GM18858 (cell line): ENCODE results near the gene NAV2.

Experiments
- ATAC-seq: cut with Tn5 transposase; IDR thresholded peaks from one replicate; pipeline ENCODE4 v1.9.1; 2021; ENCODE audit not compliant: unreplicated experiment

Gene NAV2

DNA sequence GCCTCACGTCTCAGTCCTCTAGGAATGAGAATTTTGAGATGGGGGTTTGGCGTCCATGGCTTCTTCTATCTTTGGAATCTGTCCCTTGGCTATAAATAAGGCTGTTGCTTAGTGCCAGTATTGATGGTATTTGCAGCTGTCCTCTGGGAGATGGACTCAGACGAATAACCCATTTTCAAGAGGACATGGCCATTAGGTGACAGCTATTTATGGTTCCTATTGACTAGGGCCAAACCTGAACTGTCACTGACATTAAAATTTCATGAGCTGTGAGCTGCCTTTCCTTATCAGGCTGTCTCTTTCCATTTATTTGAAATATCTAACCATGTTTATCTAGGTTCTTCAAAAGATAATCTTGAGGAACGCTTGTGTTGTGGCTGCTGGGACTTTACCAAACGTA is 92.7 kb downstream of the NAV2 start:
- no peak for ATAC-seq

DNA sequence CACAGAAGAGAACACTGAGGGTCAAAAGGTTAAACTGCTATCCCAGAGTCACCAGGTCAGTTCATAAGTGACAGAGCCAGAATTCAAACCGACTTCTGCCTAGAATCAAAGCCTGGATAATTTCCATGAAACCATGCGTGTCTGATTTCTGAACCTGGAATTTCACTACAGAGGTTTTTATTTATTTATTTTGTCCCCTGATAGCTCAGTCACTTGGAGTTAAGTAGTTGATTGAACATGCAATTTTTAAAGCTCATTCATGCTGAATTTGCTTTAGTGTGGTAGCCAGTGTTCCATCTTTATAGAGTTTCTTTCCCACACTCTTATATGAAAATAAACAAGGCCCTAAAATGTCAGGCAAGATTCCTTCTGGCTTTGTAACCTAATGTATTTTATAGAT is 93.2 kb downstream of the NAV2 start:
- ATAC-seq, result no peak

DNA sequence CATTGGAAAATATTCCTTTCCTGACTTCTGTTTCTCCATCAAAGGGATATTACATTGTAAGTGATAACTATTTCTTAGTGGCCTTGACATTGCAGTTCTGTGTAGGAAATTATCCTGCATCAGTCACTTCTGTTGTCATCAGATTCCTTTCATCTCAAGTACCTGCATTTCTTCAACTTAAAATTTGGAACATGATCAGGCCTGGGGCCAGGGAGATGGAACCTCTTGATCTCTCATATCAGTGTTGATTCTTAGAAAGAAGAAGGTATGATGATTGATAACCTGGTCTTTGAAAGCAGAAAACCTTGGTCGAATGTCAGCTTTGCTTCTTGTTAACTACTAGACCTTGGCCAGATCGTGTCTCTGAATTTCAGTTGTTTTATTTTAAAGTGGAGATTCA is 93.6 kb downstream of the NAV2 start:
- ATAC-seq, result no peak

DNA sequence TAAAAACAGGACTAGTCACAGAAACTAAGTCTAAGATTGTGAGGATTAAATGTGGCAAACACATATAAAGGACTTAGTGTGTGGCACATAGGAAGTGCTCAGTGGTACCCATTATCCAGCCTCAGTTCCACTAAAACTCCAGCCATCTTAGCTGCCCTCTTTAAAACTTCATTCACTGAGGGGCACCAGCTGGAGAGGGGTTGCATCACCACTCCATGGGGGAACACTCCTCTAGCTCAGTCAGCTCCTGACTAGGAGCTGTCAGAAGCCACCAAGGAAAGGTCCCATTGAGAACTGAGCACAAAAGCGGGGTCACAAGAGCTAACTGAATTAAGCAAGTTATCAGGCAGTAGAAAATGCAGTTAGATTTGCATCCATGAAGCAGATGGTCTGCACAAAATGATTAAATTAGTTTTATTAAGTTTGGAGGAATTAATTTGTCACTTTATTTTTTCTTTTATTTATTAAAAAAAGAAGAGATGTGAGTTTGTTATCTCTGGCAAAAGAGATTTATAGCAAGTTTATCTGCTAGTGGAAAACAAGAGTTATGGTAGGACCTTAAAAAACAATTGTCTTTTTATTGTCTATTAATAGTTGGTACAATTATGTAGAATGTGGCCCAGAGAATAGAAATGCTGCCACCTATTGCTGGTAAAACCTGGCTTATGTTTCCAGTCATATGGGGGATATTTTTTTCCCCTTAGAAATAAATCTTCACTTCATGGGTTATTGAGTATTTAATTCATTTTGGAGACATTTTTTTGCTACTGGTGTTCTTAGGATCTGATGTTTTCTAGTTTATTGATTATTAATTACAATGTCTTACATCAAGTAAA is 95.7 kb downstream of the NAV2 start:
- no peak for ATAC-seq

DNA sequence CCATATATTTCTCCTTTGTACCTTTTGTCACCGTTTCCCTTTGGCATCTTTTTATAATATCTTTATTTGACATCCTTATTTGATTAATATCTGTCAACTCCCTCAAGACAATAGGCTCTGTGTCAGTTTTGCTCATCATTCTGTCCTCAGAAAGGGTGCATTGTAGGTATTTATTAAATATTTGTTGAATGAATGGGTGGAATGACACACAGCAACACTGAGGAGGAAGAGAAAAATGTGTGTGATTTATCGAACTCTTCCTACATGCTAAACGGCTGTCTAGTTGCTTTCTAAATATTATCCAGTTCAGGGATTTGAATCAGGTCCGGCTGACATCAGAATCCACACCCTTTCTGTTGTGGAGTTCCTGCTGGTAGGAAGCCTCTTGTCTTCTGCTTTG is 98.2 kb downstream of the NAV2 start:
- ATAC-seq, result no peak

DNA sequence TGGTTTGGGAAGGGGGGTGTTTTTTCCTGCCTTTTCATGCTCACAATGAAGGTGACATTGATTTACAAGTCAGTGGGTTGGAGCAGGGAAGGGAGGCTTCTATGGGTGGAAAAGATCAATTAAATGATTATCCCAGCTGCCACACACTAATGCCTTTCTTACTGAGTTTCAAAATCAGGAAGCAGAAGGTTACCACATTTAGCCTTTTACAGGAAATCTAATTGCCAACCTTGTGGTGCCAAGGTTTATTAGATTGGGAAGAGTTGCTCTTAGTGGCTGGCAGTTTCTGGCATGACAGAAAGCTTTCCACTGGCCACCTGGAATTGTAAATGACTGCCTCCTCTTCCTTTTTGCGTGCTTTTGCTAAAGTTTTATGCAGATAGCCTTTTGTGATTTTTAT is 98.7 kb downstream of the NAV2 start:
- no peak for ATAC-seq

DNA sequence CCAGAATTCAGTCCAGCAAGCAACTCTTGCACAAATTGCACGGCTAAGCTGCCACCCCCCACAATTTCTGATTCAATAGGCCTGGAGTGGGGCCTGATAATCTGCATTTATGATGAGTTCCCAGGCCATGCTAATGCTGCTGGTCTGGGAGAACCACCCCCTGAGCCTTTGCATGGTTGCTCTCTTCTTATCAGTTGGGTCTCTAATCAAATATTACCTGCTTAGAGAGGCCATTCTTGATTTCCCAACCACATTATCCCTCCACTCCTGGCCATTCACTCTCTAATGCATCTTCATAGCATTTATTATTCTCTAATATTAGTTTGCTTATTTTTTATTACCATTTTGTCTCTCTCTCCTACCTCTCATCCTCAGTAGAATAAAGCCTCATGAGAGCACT is 99.5 kb downstream of the NAV2 start:
- ATAC-seq, result no peak

DNA sequence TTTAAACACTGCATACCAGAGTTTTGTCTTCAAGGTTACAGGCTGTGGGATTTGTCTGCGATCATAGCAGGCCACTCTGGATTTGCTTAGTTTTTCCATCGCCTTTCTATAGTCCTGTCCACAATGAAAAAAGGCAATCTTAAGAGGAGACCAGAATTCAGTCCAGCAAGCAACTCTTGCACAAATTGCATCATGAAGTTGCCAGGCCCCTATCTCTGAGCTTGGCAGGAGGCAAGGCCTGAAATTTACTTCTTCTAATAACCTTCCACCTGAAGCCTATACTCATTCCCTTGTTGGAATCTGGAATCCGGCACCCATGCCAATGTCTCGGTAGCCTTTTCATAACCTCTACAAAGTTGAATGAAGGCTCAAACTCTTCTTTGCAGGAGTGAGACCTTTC is 100.1 kb downstream of the NAV2 start:
- ATAC-seq, result no peak

DNA sequence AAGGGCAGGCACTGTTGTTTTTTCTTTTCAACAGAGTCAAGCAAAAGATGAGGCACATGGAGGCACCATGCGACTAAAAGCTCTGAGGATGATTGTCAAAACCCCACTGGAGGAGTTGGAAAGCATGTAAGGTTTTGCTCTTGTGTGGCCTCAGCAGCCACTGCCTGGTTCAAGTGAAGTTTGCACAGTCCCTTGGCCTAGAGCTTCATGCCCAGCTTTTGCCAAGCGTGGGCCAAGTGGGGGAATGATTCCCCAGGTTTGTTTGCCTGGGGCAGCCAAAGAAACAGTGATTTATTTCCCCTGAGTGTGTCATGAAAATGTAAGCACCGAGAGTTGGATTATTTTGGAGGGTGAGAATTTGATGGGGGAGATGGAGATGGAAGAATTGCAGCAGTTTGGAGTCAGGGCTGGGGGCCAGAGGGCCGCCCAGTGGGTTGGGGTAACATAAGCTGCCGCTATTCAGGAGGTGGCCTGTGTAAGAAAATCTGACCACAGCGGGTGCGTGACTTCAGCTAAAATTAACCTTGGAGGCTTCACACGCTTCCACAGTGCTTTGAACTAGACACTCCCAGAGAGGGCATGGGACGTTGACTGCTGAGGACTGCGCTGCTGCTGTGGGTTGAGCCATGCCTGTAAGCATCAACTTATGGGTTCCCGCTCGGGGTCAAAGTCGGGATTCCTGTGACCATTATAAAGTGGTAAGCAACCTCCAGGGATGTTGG is 100.7 kb downstream of the NAV2 start:
- no peak for ATAC-seq

DNA sequence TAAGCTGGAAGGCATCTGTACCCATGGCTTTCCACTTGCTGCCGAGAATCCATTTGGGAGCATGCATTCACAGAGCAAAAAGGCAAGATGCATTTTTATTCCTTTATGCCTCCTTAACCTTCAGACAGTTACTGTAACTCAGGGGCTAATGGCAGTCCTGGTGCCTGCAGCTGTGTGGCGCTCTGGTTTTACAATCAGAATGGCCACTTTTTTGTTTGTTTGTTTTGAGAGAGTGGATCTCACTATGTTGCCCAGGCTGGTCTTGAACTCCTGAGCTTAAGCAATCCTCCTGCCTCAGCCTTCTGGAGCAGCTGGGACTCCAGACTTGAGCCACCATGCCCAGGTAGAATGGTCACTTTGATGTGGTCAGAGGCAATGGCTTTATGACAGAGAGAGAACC is 101.8 kb downstream of the NAV2 start:
- ATAC-seq, result no peak

DNA sequence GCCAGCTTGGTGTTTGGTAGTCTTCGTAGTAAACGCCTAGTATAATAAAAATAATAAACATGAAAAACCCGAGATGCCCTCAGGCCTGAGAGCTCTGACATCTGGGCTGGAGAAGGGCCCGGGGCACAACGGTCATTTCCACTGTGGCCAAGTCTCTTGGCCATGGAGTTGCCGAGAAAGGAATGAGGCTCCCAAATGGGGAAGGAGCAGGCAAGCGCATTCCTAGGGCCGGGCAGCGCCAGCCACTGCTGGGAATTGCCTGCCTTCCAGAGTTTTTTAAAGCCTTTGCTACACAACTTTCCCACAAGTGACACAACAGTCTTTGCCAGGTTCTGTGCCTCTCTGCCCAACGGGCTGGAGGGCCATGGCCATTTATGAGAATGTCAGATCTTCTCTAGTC is 103.4 kb downstream of the NAV2 start:
- ATAC-seq, result no peak

DNA sequence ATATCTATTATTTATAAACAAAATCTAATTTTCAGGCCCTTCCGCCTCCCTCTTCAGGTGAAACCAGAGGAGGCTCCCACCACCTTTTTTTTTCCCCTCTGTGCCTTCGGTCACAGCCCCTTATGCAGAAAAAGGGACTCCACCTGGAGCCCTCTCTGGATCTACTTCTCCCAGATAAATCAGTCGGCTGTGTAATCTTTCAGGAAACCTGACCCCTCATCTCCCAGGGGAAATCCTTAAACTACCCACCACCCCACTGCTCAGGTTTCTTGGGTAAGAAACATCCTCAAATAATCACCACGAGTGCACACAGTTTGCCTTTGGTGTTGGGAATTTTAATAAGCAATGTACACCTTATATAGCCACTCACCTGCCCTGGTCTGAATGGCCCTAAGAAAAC is 104.2 kb downstream of the NAV2 start:
- ATAC-seq, result no peak

DNA sequence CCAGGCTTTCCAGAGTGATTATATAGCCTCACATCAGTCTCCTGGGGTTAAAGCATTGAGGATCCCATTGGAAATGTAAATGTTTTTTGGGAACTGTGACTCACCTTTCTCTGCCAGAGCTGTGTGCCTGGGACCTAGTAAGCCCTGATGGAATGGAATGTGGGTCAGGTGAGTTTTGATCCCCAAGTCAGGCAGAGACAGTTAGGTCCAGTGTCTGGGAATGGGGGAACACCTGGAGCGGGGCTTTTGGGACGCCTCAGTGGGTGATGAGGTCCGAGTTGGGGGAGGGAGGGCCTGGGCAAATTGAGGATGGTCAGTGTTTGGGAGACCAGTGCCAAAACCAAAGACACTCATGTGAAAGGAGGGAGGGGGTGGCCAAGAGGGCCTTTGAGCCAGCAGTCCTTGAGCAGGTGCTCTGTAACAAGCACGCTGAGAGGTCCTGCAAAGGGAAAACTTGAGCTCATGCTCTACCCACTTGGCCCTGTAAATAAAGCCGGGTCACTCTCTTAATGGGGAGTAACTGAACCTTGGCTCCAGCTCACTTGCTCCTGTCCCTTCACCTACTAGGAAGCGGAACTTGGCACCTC is 104.7 kb downstream of the NAV2 start:
- ATAC-seq, result no peak

DNA sequence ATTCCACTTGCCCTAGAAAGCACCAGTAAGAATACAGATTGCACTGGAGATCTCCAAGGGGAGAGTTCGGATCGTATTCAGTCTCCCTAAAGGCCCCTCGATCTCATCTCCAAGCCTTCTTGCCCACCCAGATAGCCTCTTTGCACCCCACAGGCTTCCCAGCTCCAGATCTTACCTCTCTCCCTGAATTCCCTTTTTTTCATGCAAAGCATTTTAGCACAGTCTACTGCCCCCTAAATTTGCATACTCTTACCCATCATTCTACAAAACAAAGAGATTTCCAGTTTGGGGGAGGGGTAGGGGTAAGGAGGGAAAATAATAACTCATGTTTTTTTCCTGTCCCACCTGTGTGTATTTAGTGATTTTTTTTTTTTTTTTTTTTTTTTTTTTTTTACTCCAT is 105.2 kb downstream of the NAV2 start:
- ATAC-seq, result no peak

DNA sequence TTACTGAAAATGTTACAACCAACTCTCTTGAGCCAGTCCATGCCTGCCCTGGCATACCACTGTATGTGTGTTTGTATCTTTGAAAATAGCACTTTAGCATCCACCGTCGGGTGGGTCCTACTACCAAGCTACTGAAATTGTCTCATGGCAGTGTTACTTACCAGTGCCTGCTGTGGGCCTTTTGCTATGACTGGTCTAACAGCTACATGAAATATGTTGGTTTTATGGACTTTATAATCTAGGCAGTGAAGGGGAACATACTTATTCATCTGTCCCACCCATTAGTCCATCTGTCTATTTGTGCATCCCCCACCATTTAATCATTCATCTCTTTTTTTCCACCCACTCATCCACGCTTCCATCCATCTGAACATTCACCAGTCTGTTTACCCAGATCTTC is 106.0 kb downstream of the NAV2 start:
- no peak for ATAC-seq

DNA sequence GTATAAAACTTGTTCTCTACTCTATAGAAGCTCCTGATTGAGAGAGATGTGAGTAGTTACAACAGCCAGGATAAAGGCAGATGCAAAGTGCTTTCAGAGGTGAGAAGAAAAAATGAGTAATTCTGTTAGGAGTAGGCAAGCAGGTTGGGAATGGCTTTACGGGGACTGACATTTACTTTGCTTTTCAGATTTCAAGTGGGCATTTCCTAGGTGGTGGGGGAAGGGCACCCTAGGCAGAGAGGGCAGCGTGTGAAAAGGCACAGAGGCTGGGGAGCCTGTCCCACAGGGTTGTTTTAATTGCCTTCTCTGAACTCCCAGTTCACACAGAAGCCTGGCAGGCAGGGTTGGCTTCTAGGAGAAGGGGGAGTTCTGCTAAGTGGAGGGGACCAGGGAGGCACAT is 106.5 kb downstream of the NAV2 start:
- ATAC-seq, result no peak

DNA sequence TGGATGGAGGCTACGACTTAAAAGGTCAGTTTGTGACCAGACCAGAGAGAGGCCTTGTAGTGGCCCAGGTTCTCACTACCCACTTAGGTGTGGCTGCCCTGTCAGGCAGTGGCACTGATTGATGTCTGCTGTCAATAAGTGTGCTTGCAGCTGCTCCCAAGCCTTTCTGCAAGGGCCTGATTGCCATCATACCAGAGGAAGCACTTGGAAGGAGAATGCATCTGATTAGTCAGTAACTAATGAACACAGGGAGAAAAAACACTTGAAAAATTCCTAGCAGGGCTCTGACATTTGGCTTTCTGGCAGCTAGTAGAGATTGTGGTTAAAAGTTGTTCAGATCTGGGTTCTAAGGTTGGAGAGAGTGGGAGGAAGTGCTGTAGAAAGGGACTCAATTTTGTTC is 107.5 kb downstream of the NAV2 start:
- ATAC-seq, result no peak

DNA sequence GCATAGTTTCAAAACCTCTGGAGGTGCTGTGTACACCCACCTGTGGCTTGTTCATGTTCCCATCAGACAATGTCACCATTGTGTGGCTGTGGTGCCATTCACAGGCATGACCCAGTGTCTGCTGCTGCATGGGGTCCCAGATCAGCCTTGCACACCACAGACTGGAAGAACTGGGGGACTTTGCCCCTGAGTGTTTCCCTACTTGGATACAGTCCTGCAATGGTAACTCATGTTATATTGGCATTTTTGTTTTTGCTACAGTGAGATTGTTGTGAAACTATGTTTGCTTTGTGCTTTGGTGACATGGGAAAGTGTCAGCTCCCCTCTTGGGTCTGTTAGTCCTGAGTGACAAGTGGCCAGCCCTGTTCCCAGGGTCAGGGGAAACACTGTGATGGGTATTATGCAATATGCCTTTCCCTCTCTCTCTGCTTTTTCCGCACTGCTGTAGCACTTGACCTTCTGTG is 108.8 kb downstream of the NAV2 start:
- no peak for ATAC-seq

DNA sequence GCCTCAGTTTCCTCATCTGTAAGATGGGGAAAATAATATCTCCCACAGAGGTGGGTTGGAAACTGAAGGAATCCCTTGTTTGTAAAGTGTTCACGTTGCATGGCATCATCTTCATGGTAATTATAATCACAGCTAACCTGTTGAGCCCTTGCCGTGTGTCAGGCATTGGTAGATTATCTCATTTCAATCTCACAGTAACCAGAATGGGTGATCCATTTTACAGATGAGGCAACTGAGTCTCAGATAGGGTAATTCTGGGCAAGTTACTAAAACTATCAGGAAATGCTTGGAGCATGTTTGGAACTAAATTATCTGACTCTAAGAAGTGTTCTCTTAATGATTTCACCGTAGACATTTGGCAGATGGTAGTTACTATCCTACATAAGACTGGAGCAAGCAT is 109.4 kb downstream of the NAV2 start:
- ATAC-seq, result no peak

DNA sequence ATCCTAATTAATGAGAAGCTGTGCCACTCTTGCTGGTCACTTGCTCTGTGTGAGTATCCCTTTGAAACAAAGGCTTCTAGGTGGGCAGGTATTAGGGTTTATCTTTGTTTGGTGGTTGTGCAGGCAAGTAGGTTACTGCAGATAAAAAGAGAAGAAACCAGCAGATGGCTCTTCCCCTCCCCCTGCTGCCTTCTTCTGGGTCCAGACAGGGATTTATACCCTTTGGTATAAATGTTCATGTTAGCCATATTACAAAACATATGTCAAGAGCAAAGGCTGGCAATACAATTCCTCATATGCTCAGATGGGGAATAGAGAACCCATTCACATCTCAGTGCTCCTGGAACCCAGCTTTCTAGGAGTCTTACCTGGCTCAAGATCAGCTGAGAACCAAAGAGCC is 109.9 kb downstream of the NAV2 start:
- no peak for ATAC-seq

DNA sequence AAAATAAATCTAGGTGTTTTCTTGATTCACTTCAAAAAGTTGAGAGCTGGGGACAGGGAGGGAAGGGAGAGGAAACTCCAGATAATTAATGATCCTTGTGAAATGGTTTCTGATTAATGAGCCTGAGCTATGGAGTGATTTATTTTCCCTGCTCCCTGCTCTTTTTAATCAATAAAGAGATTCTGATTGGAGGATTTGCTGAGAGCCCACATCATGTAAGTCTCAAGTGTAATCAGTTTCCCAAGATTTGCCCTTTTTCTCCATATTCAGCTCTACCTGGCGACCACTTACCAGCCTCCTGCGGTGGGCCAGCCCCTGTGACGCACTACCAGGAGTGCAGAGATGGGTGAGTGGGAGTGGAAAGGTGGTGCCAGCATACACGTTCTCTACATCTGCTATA is 114.0 kb downstream of the NAV2 start:
- no peak for ATAC-seq
